ENCODE measurements around the gene KCNN3. TPM values are rescaled to one million over a fixed set of nuclear protein-coding genes. Genes with fewer than 3 reads are reported as not detected.
"Not testable (repeated sequence)": the region's sequence is repeated elsewhere in the genome, so short reads cannot be mapped to it uniquely, and the experiment has no call there.

KCNN3 gene
- total and polyA plus RNA-seq, 2 of the 8 experiments (the other 6 are each of a cell fraction or from before 2014, with no cell fraction given), result 2.8 to 3.7 TPM

- not testable (repeated sequence) for H2AFZ ChIP-seq (ENCODE audit: low read length); H3K4me3 ChIP-seq (ENCODE audit: extremely low read depth in 1 of 4, insufficient read depth in 2 of 4, low read depth in 3 of 4, low read length in 4 of 4); H3K36me3 ChIP-seq (ENCODE audit: control insufficient read depth in 2 of 4, insufficient read depth in 4 of 4, low read length in 3 of 4); H3K18ac ChIP-seq (ENCODE audit: extremely low read depth, low read length); H4K20me1 ChIP-seq (replicated peaks in 1 of 2; ENCODE audit: control insufficient read depth in 1 of 2, insufficient read depth in 2 of 2, low read length in 2 of 2); H3K4ac ChIP-seq (replicated peaks; ENCODE audit: insufficient read length, low read depth, low read length); DNase-seq (ENCODE audit: low read depth in 1 of 2, low spot score in 2 of 2); FAIRE-seq; H3K79me1 ChIP-seq (ENCODE audit: low read depth, low read length); H2BK12ac ChIP-seq (ENCODE audit: low read depth, low read length); H3K56ac ChIP-seq (replicated peaks; ENCODE audit: insufficient read length, low read depth, low read length); H4K5ac ChIP-seq (ENCODE audit: insufficient read length, low read depth, low read length); H2BK120ac ChIP-seq (replicated peaks; ENCODE audit: low read depth, low read length); H3K4me2 ChIP-seq (ENCODE audit: insufficient read depth in 1 of 2, low read depth in 2 of 2, low read length in 2 of 2); H3K9ac ChIP-seq (replicated peaks in 1 of 4; ENCODE audit: extremely low read depth in 1 of 4, low read depth in 3 of 4, low read length in 3 of 4); H2BK5ac ChIP-seq (ENCODE audit: low read depth, low read length); H3K4me1 ChIP-seq (replicated peaks in 1 of 4; ENCODE audit: control insufficient read depth in 3 of 4, insufficient read depth in 4 of 4, low read length in 3 of 4); H3K27ac ChIP-seq (ENCODE audit: low read depth, low read length); H3K14ac ChIP-seq (ENCODE audit: insufficient read length); H3K27me3 ChIP-seq (replicated peaks in 1 of 4; ENCODE audit: control insufficient read depth in 3 of 4, extremely low read depth in 1 of 4, insufficient read depth in 3 of 4, low read length in 3 of 4); H2BK20ac ChIP-seq (ENCODE audit: low read length); H2AK5ac ChIP-seq (ENCODE audit: low read depth, low read length); H3K23me2 ChIP-seq (ENCODE audit: low read depth, low read length); H4K91ac ChIP-seq (replicated peaks; ENCODE audit: insufficient read length, low read length); H2BK15ac ChIP-seq (ENCODE audit: low read length); H3K79me2 ChIP-seq (ENCODE audit: control insufficient read depth in 1 of 2, insufficient read depth in 2 of 2, low read length in 2 of 2); H4K8ac ChIP-seq (ENCODE audit: extremely low read depth, insufficient read depth, low read length); H3K23ac ChIP-seq (ENCODE audit: insufficient read length)
- 87% methylated on average over 3 of the region's 3 CpGs; no CpG with 5 or more reads in 1 of the 2 experiments for WGBS, 2 experiments (ENCODE audit: extremely low coverage in 1 of 2, insufficient coverage in 1 of 2, insufficient read length in 1 of 2, insufficient replicate concordance in 2 of 2, low coverage in 1 of 2, low lambda C conversion rate in 2 of 2, missing lambda C conversion rate in 1 of 2)
- H3K9me3 ChIP-seq (ENCODE audit: insufficient read depth in 2 of 2, low read depth in 1 of 2, low read length in 1 of 2), result peaks cover 9 to 14% of the 10 kb centered on the region in 2 experiments; a peak in 3 of 4 replicates
- ChIA-PET CTCF (ENCODE audit: partially characterized antibody) (interaction anchor here (1.1 to 1.6 kb wide), 4 partner anchors 12 to 148 kb away, joined by 3 to 4 read pairs (median 3); partner anchors contain the start of gene PMVK), POLR2A (ENCODE audit: partially characterized antibody) (interaction anchor here (1.2 kb wide), 1 partner anchor 53 kb away, joined by 3 read pairs; the partner anchor contains the start of gene PYGO2)
Measured at GRCh38 chr1:154908129-154908528, 38.0 kb upstream of the KCNN3 start.
